GM23338 (cell line): Measurements from ENCODE around the gene NOTCH1. TPM values are rescaled to one million over a fixed set of nuclear protein-coding genes. Genes with fewer than 3 reads are reported as not detected.

ENCODE experiments used
- ATAC-seq: fragments of 200-7000 bp; cut with Tn5 transposase; 3 replicates; pipeline ENCODE4 v1.9.1; 2020
- DNase-seq: peaks from one replicate; pipeline ENCODE4 v3.0.0-alpha.2; 2015; ENCODE audit warnings: low spot score
- H2AFZ ChIP-seq: fragments of 200-600 bp; sonication (generic); 2 replicates; pipeline ENCODE4 v1.8.0; 2016; ENCODE audit warnings: antibody characterized with exemption, mild to moderate bottlenecking, moderate library complexity
- H3F3A ChIP-seq: fragments of 200-600 bp; sonication (generic); replicated peaks from 2 replicates; pipeline ENCODE4 v1.8.0; 2017; ENCODE audit warnings: antibody characterized with exemption, mixed run types, low read depth
- H3K27ac ChIP-seq: fragments of 200-600 bp; sonication (generic); 2 replicates; pipeline ENCODE4 v1.6.1; 2016; ENCODE audit warnings: low read depth
- H3K27me3 ChIP-seq: fragments of 200-600 bp; sonication (generic); 2 replicates; pipeline ENCODE4 v1.8.0; 2016; ENCODE audit warnings: mild to moderate bottlenecking, mixed run types, moderate library complexity; ENCODE audit not compliant: insufficient read depth
- H3K36me3 ChIP-seq: fragments of 200-600 bp; sonication (generic); 2 replicates; pipeline ENCODE4 v1.8.0; 2016; ENCODE audit warnings: mild to moderate bottlenecking; ENCODE audit not compliant: insufficient read depth
- H3K4me1 ChIP-seq: fragments of 200-600 bp; sonication (generic); 2 replicates; pipeline ENCODE4 v1.8.0; 2016; ENCODE audit warnings: mild to moderate bottlenecking, moderate library complexity; ENCODE audit not compliant: insufficient read depth
- H3K4me2 ChIP-seq: fragments of 200-600 bp; sonication (generic); 2 replicates; pipeline ENCODE4 v1.7.1; 2017; ENCODE audit warnings: mixed run types
- H3K4me3 ChIP-seq: fragments of 200-600 bp; sonication (generic); 2 replicates; pipeline ENCODE4 v1.6.1; 2016; ENCODE audit warnings: mixed run types
- H3K79me2 ChIP-seq: fragments of 200-600 bp; sonication (generic); replicated peaks from 2 replicates; pipeline ENCODE4 v1.8.0; 2017; ENCODE audit warnings: mild to moderate bottlenecking; ENCODE audit not compliant: insufficient read depth
- H3K9me2 ChIP-seq: fragments of 200-600 bp; sonication (generic); 2 replicates; pipeline ENCODE4 v1.8.0; 2017; ENCODE audit not compliant: insufficient read depth
- H4K20me1 ChIP-seq: fragments of 200-600 bp; sonication (generic); replicated peaks from 2 replicates; pipeline ENCODE4 v1.8.0; 2017; ENCODE audit warnings: mild to moderate bottlenecking; ENCODE audit not compliant: insufficient read depth
- H3K27ac Mint-ChIP-seq: 2 replicates; pipeline ENCODE4 v1.8.0; 2020; ENCODE audit warnings: inconsistent platforms, mild to moderate bottlenecking, moderate library complexity, mixed read lengths
- H3K27me3 Mint-ChIP-seq: 3 replicates; pipeline ENCODE4 v1.8.0; 2022; ENCODE audit warnings: low read depth, mild to moderate bottlenecking, moderate library complexity, mixed read lengths, inconsistent platforms; ENCODE audit not compliant: insufficient read depth, poor library complexity
- H3K36me3 Mint-ChIP-seq: 3 replicates; pipeline ENCODE4 v1.8.0; 2021; ENCODE audit warnings: low read depth, mild to moderate bottlenecking, inconsistent platforms, moderate library complexity, mixed read lengths
- H3K4me1 Mint-ChIP-seq: 3 replicates; pipeline ENCODE4 v1.8.0; 2020; ENCODE audit warnings: mild to moderate bottlenecking, inconsistent platforms, mixed read lengths
- H3K4me3 Mint-ChIP-seq: 3 replicates; pipeline ENCODE4 v1.8.0; 2021; ENCODE audit warnings: moderate library complexity, mild to moderate bottlenecking, inconsistent platforms, mixed read lengths
- H3K9me3 Mint-ChIP-seq: 3 replicates; pipeline ENCODE4 v1.8.0; 2020; ENCODE audit warnings: moderate library complexity, mild to moderate bottlenecking, inconsistent platforms, mixed read lengths
- CREB1 ChIP-seq: fragments of 250-450 bp; sonication (Bioruptor Pico); IDR thresholded peaks from 2 replicates; pipeline ENCODE4 v1.5.0; 2020; ENCODE audit warnings: low read depth, mild to moderate bottlenecking, moderate library complexity
- CTCF ChIP-seq, 2 experiments: fragments of 200-600 bp in 1 of 2; sonication (generic) in 1 of 2; conservative IDR thresholded peaks; 2 replicates each; pipeline versions ENCODE4 v1.5.1 to v1.6.1; 2016 to 2017; ENCODE audit warnings: antibody characterized with exemption in 2 of 2, low read depth in 2 of 2, mild to moderate bottlenecking in 2 of 2, moderate library complexity in 1 of 2
- ETS1 ChIP-seq: IDR thresholded peaks from 2 replicates; pipeline ENCODE4 v1.6.1; 2016; ENCODE audit warnings: antibody characterized with exemption
- EZH2phosphoT487 ChIP-seq: fragments of 200-600 bp; sonication (generic); IDR thresholded peaks from one replicate; pipeline ENCODE4 v1.8.1; 2018; ENCODE audit warnings: antibody characterized with exemption; ENCODE audit not compliant: unreplicated experiment
- JUNB ChIP-seq: IDR thresholded peaks from one replicate; pipeline ENCODE4 v1.6.1; 2016; ENCODE audit warnings: antibody characterized with exemption; ENCODE audit not compliant: unreplicated experiment
- NANOG ChIP-seq: IDR thresholded peaks from 2 replicates; pipeline ENCODE4 v1.6.1; 2016; ENCODE audit warnings: antibody characterized with exemption, borderline replicate concordance
- STAT1 ChIP-seq: IDR thresholded peaks from one replicate; pipeline ENCODE4 v1.6.1; 2016; ENCODE audit warnings: antibody characterized with exemption; ENCODE audit not compliant: unreplicated experiment
- ZNF114 ChIP-seq: fragments of 250-450 bp; sonication (Bioruptor Pico); IDR thresholded peaks from 2 replicates; pipeline ENCODE4 v1.5.0; 2020; ENCODE audit warnings: mild to moderate bottlenecking, moderate library complexity
- polyA plus RNA-seq: library from polyadenylated mRNA; unstranded; fragments of >200 nt; fragmentation: Nextera tagmentation; extraction: Ambion mirVana; gene quantifications from 2 replicates; pipeline ENCODE4 v1.2.1, GENCODE V29; 2016
- total RNA-seq: library from RNA; depleted of rRNA; stranded (reverse); fragments of >200 nt; shearing (Covaris generic); gene quantifications from 2 replicates; pipeline ENCODE4 v1.2.3, GENCODE V29; 2014
- TF ChIP-seq, protein P1 (sequence below): IDR thresholded peaks from one replicate; pipeline ENCODE4 v1.6.1; 2018; ENCODE audit warnings: antibody characterized with exemption; ENCODE audit not compliant: unreplicated experiment

NOTCH1 gene
- total and polyA plus RNA-seq, 2 experiments from 2014 or later, result 9.9 to 97.2 TPM

DNA sequence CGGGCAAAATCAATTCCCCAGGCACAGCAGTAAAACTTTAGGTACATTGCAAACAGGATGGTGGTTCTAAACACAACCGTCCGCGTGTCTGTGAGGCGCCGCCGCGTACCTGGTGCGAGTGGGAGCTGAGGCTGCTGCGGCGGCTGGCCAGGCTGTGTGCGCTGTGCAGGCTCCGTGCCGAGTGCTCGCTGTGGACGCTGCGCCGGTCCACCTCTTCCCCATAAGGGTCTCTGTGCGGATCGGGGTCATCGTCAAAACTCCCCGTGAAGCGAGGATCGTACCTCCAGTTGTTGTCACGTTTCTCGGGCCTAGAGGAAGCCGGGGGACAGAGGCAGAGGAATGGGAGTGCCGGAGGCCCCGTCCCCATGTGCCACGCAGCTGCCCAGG is 79.7 kb downstream of the NOTCH1 start:
- H3K4me1 Mint-ChIP-seq, result no peaks in the 10 kb centered on the region
- Histone ChIP-seq H2AFZ (no peak overlapping the region), H3K36me3 (peaks cover 55% of the 10 kb centered on the region), H4K20me1 (peaks cover 39% of the 10 kb centered on the region), H3K79me2 (peaks cover 49% of the 10 kb centered on the region), H3K9me2 (no peaks in the 10 kb centered on the region), H3K4me3 (no peak overlapping the region), H3F3A (peaks cover 10% of the 10 kb centered on the region; the same call in 1 of the 2 replicates), H3K27me3 (no peaks in the 10 kb centered on the region), H3K4me1 (no peaks in the 10 kb centered on the region), H3K4me2 (no peak overlapping the region), H3K27ac (no peak overlapping the region)
- ATAC-seq (no peak), DNase-seq (no peak)
- H3K27ac Mint-ChIP-seq, result no peak overlapping the region
- TF ChIP-seq CREB1 (CRISPR knock-in tag) (no peak), NANOG (no peak), ZNF114 (no peak)
- H3K9me3 Mint-ChIP-seq, result no peaks in the 10 kb centered on the region
- peaks cover 14% of the 10 kb centered on the region for H3K27me3 Mint-ChIP-seq
- H3K4me3 Mint-ChIP-seq, result no peak overlapping the region
- H3K36me3 Mint-ChIP-seq, result peaks cover 80% of the 10 kb centered on the region

GRCh38 chr9:136465500-136466154 is 80.2 kb downstream of the NOTCH1 start:
- H2AFZ ChIP-seq, result no peak overlapping the region
- H3K79me2 ChIP-seq, result peaks cover 45% of the 10 kb centered on the region
- H3K4me3 Mint-ChIP-seq, result no peak overlapping the region
- DNase-seq (no peak), ATAC-seq (no peak)
- H3K27me3 Mint-ChIP-seq, result peaks cover 13% of the 10 kb centered on the region
- H3K36me3 Mint-ChIP-seq, result peaks cover 80% of the 10 kb centered on the region
- H3K36me3 ChIP-seq, result peaks cover 58% of the 10 kb centered on the region
- no peak overlapping the region for H3K27ac ChIP-seq
- no peaks in the 10 kb centered on the region for H3K27me3 ChIP-seq
- H4K20me1 ChIP-seq, result peaks cover 39% of the 10 kb centered on the region
- H3K9me2 ChIP-seq, result no peaks in the 10 kb centered on the region
- H3K4me2 ChIP-seq, result no peak overlapping the region
- no peaks in the 10 kb centered on the region for H3K9me3 Mint-ChIP-seq
- H3F3A ChIP-seq, result peaks cover 10% of the 10 kb centered on the region; the same call in 1 of the 2 replicates
- no peak overlapping the region for H3K27ac Mint-ChIP-seq
- no peaks in the 10 kb centered on the region for H3K4me1 Mint-ChIP-seq
- H3K4me3 ChIP-seq, result no peak overlapping the region
- H3K4me1 ChIP-seq, result no peaks in the 10 kb centered on the region
- TF ChIP-seq CREB1 (CRISPR knock-in tag) (no peak), NANOG (no peak), CTCF (conservative IDR thresholded peaks at IDR 0.05; ENCODE audit: low read depth in 2 of 2) (no peak), EZH2phosphoT487 (no peak), ETS1 (no peak), STAT1 (no peak), JUNB (no peak)
- TF ChIP-seq, protein P1, sequence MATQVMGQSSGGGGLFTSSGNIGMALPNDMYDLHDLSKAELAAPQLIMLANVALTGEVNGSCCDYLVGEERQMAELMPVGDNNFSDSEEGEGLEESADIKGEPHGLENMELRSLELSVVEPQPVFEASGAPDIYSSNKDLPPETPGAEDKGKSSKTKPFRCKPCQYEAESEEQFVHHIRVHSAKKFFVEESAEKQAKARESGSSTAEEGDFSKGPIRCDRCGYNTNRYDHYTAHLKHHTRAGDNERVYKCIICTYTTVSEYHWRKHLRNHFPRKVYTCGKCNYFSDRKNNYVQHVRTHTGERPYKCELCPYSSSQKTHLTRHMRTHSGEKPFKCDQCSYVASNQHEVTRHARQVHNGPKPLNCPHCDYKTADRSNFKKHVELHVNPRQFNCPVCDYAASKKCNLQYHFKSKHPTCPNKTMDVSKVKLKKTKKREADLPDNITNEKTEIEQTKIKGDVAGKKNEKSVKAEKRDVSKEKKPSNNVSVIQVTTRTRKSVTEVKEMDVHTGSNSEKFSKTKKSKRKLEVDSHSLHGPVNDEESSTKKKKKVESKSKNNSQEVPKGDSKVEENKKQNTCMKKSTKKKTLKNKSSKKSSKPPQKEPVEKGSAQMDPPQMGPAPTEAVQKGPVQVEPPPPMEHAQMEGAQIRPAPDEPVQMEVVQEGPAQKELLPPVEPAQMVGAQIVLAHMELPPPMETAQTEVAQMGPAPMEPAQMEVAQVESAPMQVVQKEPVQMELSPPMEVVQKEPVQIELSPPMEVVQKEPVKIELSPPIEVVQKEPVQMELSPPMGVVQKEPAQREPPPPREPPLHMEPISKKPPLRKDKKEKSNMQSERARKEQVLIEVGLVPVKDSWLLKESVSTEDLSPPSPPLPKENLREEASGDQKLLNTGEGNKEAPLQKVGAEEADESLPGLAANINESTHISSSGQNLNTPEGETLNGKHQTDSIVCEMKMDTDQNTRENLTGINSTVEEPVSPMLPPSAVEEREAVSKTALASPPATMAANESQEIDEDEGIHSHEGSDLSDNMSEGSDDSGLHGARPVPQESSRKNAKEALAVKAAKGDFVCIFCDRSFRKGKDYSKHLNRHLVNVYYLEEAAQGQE, result no peak
